Measurements from ENCODE around the gene GFPT2.
A peak's percentile ranks its signal among the peaks of the same experiment; 100 is the strongest.

The GFPT2 gene

GRCh38 chr5:180353048-180353979, at the start of gene GFPT2:
Gene GFPT2 (minus strand): TSS chr5:180353336. CDS start chr5:180353217, 119 bp downstream.
- H3K4me1 ChIP-seq (ENCODE audit: insufficient read depth, low read length), result no peaks in the 10 kb centered on the region
- H3K4me3 ChIP-seq (ENCODE audit: low read depth in 1 of 2, low read length in 2 of 2), result peak within 1 kb of the TSS; percentile 70 to 71
- H3K9me3 ChIP-seq (ENCODE audit: low read length), result no peaks in the 10 kb centered on the region
- H3K9ac ChIP-seq (ENCODE audit: low read length), result no peak within 1 kb of the TSS
- peaks cover 0 to 35% of the 10 kb centered on the region in 2 donors for H3K27me3 ChIP-seq (ENCODE audit: control insufficient read depth in 1 of 2, insufficient read depth in 2 of 2, low read length in 2 of 2)
- H3K36me3 ChIP-seq (ENCODE audit: insufficient read depth, low read length), result no peaks in the 10 kb centered on the region
- peak within 1 kb of the TSS; percentile 32 for H3K27ac ChIP-seq (ENCODE audit: low read depth, low read length)

- no peak overlapping the region for H3K9ac ChIP-seq (ENCODE audit: low read length)
- no peaks in the 10 kb centered on the region for H3K4me1 ChIP-seq (ENCODE audit: insufficient read depth, low read length)
- no peaks in the 10 kb centered on the region for H3K27me3 ChIP-seq (ENCODE audit: control insufficient read depth in 1 of 2, insufficient read depth in 2 of 2, low read length in 2 of 2)
- no peaks in the 10 kb centered on the region for H3K36me3 ChIP-seq (ENCODE audit: insufficient read depth, low read length)
- no peak overlapping the region for H3K27ac ChIP-seq (ENCODE audit: low read depth, low read length)
- no peaks in the 10 kb centered on the region for H3K9me3 ChIP-seq (ENCODE audit: low read length)
- H3K4me3 ChIP-seq (ENCODE audit: low read depth in 1 of 2, low read length in 2 of 2), result no peak overlapping the region
Observed at GRCh38 chr5:180402716-180403115, 49.6 kb upstream of the GFPT2 start.

- no peaks in the 10 kb centered on the region for H3K9me3 ChIP-seq (ENCODE audit: low read length)
- no peaks in the 10 kb centered on the region for H3K27me3 ChIP-seq (ENCODE audit: control insufficient read depth in 1 of 2, insufficient read depth in 2 of 2, low read length in 2 of 2)
- H3K4me3 ChIP-seq (ENCODE audit: low read depth in 1 of 2, low read length in 2 of 2), result no peak overlapping the region
- no peaks in the 10 kb centered on the region for H3K36me3 ChIP-seq (ENCODE audit: insufficient read depth, low read length)
- no peak overlapping the region for H3K9ac ChIP-seq (ENCODE audit: low read length)
- no peaks in the 10 kb centered on the region for H3K4me1 ChIP-seq (ENCODE audit: insufficient read depth, low read length)
- H3K27ac ChIP-seq (ENCODE audit: low read depth, low read length), result no peak overlapping the region
Observed at GRCh38 chr5:180401229-180401907, 48.2 kb upstream of the GFPT2 start.

- Histone ChIP-seq H3K4me3 (ENCODE audit: low read depth in 1 of 2, low read length in 2 of 2) (no peak overlapping the region), H3K36me3 (ENCODE audit: insufficient read depth, low read length) (no peaks in the 10 kb centered on the region), H3K9me3 (ENCODE audit: low read length) (no peaks in the 10 kb centered on the region), H3K27ac (ENCODE audit: low read depth, low read length) (no peak overlapping the region), H3K9ac (ENCODE audit: low read length) (no peak overlapping the region), H3K27me3 (ENCODE audit: control insufficient read depth in 1 of 2, insufficient read depth in 2 of 2, low read length in 2 of 2) (no peaks in the 10 kb centered on the region), H3K4me1 (ENCODE audit: insufficient read depth, low read length) (no peaks in the 10 kb centered on the region)
Observed at GRCh38 chr5:180400416-180400815, 47.3 kb upstream of the GFPT2 start.

- Histone ChIP-seq H3K36me3 (ENCODE audit: insufficient read depth, low read length) (no peaks in the 10 kb centered on the region), H3K9me3 (ENCODE audit: low read length) (no peaks in the 10 kb centered on the region), H3K4me3 (ENCODE audit: low read depth in 1 of 2, low read length in 2 of 2) (no peak overlapping the region), H3K9ac (ENCODE audit: low read length) (no peak overlapping the region), H3K27ac (ENCODE audit: low read depth, low read length) (no peak overlapping the region), H3K4me1 (ENCODE audit: insufficient read depth, low read length) (no peaks in the 10 kb centered on the region), H3K27me3 (ENCODE audit: control insufficient read depth in 1 of 2, insufficient read depth in 2 of 2, low read length in 2 of 2) (no peaks in the 10 kb centered on the region)
Observed at GRCh38 chr5:180399401-180400215, 46.5 kb upstream of the GFPT2 start.

GRCh38 chr5:180396926-180397325, 43.8 kb upstream of the GFPT2 start:
- Histone ChIP-seq H3K36me3 (ENCODE audit: insufficient read depth, low read length) (no peaks in the 10 kb centered on the region), H3K27me3 (ENCODE audit: control insufficient read depth in 1 of 2, insufficient read depth in 2 of 2, low read length in 2 of 2) (no peaks in the 10 kb centered on the region), H3K9ac (ENCODE audit: low read length) (no peak overlapping the region), H3K4me3 (ENCODE audit: low read depth in 1 of 2, low read length in 2 of 2) (no peak overlapping the region), H3K4me1 (ENCODE audit: insufficient read depth, low read length) (no peaks in the 10 kb centered on the region), H3K27ac (ENCODE audit: low read depth, low read length) (no peak overlapping the region), H3K9me3 (ENCODE audit: low read length) (no peaks in the 10 kb centered on the region)

- Histone ChIP-seq H3K27me3 (ENCODE audit: control insufficient read depth in 1 of 2, insufficient read depth in 2 of 2, low read length in 2 of 2) (no peaks in the 10 kb centered on the region), H3K4me3 (ENCODE audit: low read depth in 1 of 2, low read length in 2 of 2) (no peak overlapping the region), H3K4me1 (ENCODE audit: insufficient read depth, low read length) (no peaks in the 10 kb centered on the region), H3K27ac (ENCODE audit: low read depth, low read length) (no peak overlapping the region), H3K36me3 (ENCODE audit: insufficient read depth, low read length) (no peaks in the 10 kb centered on the region), H3K9me3 (ENCODE audit: low read length) (no peaks in the 10 kb centered on the region), H3K9ac (ENCODE audit: low read length) (no peak overlapping the region)
Observed at GRCh38 chr5:180395540-180396274, 42.6 kb upstream of the GFPT2 start.

- H3K27me3 ChIP-seq (ENCODE audit: control insufficient read depth in 1 of 2, insufficient read depth in 2 of 2, low read length in 2 of 2), result no peaks in the 10 kb centered on the region
- H3K27ac ChIP-seq (ENCODE audit: low read depth, low read length), result no peak overlapping the region
- no peak overlapping the region for H3K9ac ChIP-seq (ENCODE audit: low read length)
- H3K36me3 ChIP-seq (ENCODE audit: insufficient read depth, low read length), result no peaks in the 10 kb centered on the region
- H3K4me1 ChIP-seq (ENCODE audit: insufficient read depth, low read length), result no peaks in the 10 kb centered on the region
- no peak overlapping the region for H3K4me3 ChIP-seq (ENCODE audit: low read depth in 1 of 2, low read length in 2 of 2)
- no peaks in the 10 kb centered on the region for H3K9me3 ChIP-seq (ENCODE audit: low read length)
Observed at GRCh38 chr5:180394031-180394636, 41.0 kb upstream of the GFPT2 start.

- Histone ChIP-seq H3K27me3 (ENCODE audit: control insufficient read depth in 1 of 2, insufficient read depth in 2 of 2, low read length in 2 of 2) (no peaks in the 10 kb centered on the region), H3K4me1 (ENCODE audit: insufficient read depth, low read length) (no peaks in the 10 kb centered on the region)
Observed at GRCh38 chr5:180391276-180391675, 38.1 kb upstream of the GFPT2 start.

GRCh38 chr5:180390441-180391190, 37.5 kb upstream of the GFPT2 start:
- H3K4me1 ChIP-seq (ENCODE audit: insufficient read depth, low read length), result no peaks in the 10 kb centered on the region
- H3K9me3 ChIP-seq (ENCODE audit: low read length), result no peaks in the 10 kb centered on the region
- H3K27ac ChIP-seq (ENCODE audit: low read depth, low read length), result no peak overlapping the region
- no peak overlapping the region for H3K9ac ChIP-seq (ENCODE audit: low read length)
- no peaks in the 10 kb centered on the region for H3K27me3 ChIP-seq (ENCODE audit: control insufficient read depth in 1 of 2, insufficient read depth in 2 of 2, low read length in 2 of 2)
- no peak overlapping the region for H3K4me3 ChIP-seq (ENCODE audit: low read depth in 1 of 2, low read length in 2 of 2)
- H3K36me3 ChIP-seq (ENCODE audit: insufficient read depth, low read length), result no peaks in the 10 kb centered on the region

More at GRCh38 chr5:180391276-180391675, 38.1 kb upstream of the GFPT2 start:
- Histone ChIP-seq H3K27ac (ENCODE audit: low read depth, low read length) (no peak overlapping the region), H3K9me3 (ENCODE audit: low read length) (no peaks in the 10 kb centered on the region), H3K9ac (ENCODE audit: low read length) (no peak overlapping the region), H3K4me3 (ENCODE audit: low read depth in 1 of 2, low read length in 2 of 2) (no peak overlapping the region), H3K36me3 (ENCODE audit: insufficient read depth, low read length) (no peaks in the 10 kb centered on the region)

Data from muscle layer of colon (tissue), 2 donors.